Spleen (tissue), 11 donors: ENCODE data around the gene KRTAP4-9. TPM values are rescaled to one million over a fixed set of nuclear protein-coding genes. Genes with fewer than 3 reads are reported as not detected.
A peak's percentile ranks its signal among the peaks of the same experiment; 100 is the strongest.
"Not testable (repeated sequence)": the region's sequence is repeated elsewhere in the genome, so short reads cannot be mapped to it uniquely, and the experiment has no call there.

Experiments
- DNase-seq: peaks from one replicate; pipeline ENCODE4 v3.0.0-alpha.2; 2020
- H3K27ac ChIP-seq, 8 donors: fragments of 200-600 bp; sonication (generic) in 7 of 8; 1 replicate in 4 of 8; 2 replicates in 4 of 8; pipeline versions ENCODE4 v1.5.0 to v1.8.0; 2016 to 2021; ENCODE audit warnings: inconsistent platforms in 4 of 8, mild to moderate bottlenecking in 4 of 8, moderate library complexity in 1 of 8
- H3K27me3 ChIP-seq, 7 donors: fragments of 200-600 bp; sonication (generic) in 6 of 7; replicated peaks in 1 of 7; 1 replicate in 4 of 7; 2 replicates in 3 of 7; pipeline versions ENCODE4 v1.5.0 to v1.8.0; 2016 to 2021; ENCODE audit warnings: inconsistent platforms in 3 of 7, mild to moderate bottlenecking in 1 of 7
- H3K36me3 ChIP-seq, 6 donors: fragments of 200-600 bp; sonication (generic) in 5 of 6; 1 replicate in 4 of 6; 2 replicates in 2 of 6; pipeline versions ENCODE4 v1.5.0 to v1.8.0; 2016 to 2021; ENCODE audit warnings: inconsistent platforms in 2 of 6
- H3K4me1 ChIP-seq, 6 donors: fragments of 200-600 bp; sonication (generic) in 5 of 6; 1 replicate in 3 of 6; 2 replicates in 3 of 6; pipeline versions ENCODE4 v1.5.0 to v1.8.0; 2016 to 2021; ENCODE audit warnings: inconsistent platforms in 3 of 6
- H3K4me3 ChIP-seq, 8 donors: fragments of 200-600 bp; sonication (generic) in 7 of 8; 1 replicate in 4 of 8; 2 replicates in 4 of 8; pipeline versions ENCODE4 v1.5.0 to v1.8.0; 2016 to 2021; ENCODE audit warnings: inconsistent platforms in 4 of 8, mild to moderate bottlenecking in 4 of 8, moderate library complexity in 2 of 8
- H3K9me3 ChIP-seq, 8 donors: fragments of 200-600 bp; sonication (generic) in 7 of 8; 1 replicate in 4 of 8; 2 replicates in 4 of 8; pipeline versions ENCODE4 v1.5.0 to v1.8.0; 2016 to 2021; ENCODE audit warnings: inconsistent platforms in 4 of 8
- POLR2A ChIP-seq, 3 donors: fragments of 450-650 bp; IDR thresholded peaks; one replicate each; pipeline ENCODE4 v1.5.1; 2017; ENCODE audit warnings: antibody characterized with exemption in 3 of 3, mild to moderate bottlenecking in 1 of 3
- POLR2AphosphoS5 ChIP-seq, 3 donors: sonication (generic); formaldehyde crosslinking; IDR thresholded peaks; one replicate each; pipeline ENCODE4 v1.5.1; 2017; ENCODE audit warnings: antibody characterized with exemption in 3 of 3
- WGBS, 5 donors: extraction: QIAGEN DNeasy Blood & Tissue Kit in 3 of 5; methylation state at CpG; one replicate each; pipeline versions ENCODE4 v1.1.5 to v1.1.7; 2013 to 2018; 5-methylcytosine and 5-hydroxymethylcytosine counted together
- intact Hi-C: fragments of 100-400 bp; cut with DNase I; formaldehyde crosslinking; loops from one replicate; pipeline ENCODE4 v1.15.0; 2023; ENCODE audit warnings: low total_unique reads
- polyA plus RNA-seq, 3 donors: library from polyadenylated mRNA; stranded (reverse); fragments of 200-250 nt; gene quantifications; one replicate each; pipeline ENCODE4 v1.2.1, GENCODE V29; 2013
- total RNA-seq, 7 donors: library from RNA; depleted of rRNA in 3 of 7; stranded (reverse); fragments of >200 nt in 3 of 7; fragmentation: NEBNext Ultra II Directional in 4 of 7; extraction: Animal tissue kit (Norgen Biotek cat#: 25700) in 4 of 7; gene quantifications; one replicate each; pipeline versions ENCODE4 v1.1.0 to v1.2.1, GENCODE V29; 2016 to 2021
- TF ChIP-seq, protein P1 (sequence below), 11 experiments: fragments of 200-600 bp in 7 of 11; fragments of 450-650 bp in 4 of 11; sonication (generic) in 4 of 11; IDR thresholded peaks in 8 of 11; conservative IDR thresholded peaks in 3 of 11; 1 replicate in 7 of 11; 2 replicates in 4 of 11; pipeline versions ENCODE4 v1.4.0 to v1.8.0; 2016 to 2021; ENCODE audit warnings: antibody characterized with exemption in 11 of 11, inconsistent platforms in 4 of 11, mild to moderate bottlenecking in 1 of 11
- donor health status: healthy with polysubstance abuse.
- donor health status: DM: no; HTN: no; CAD: no; lungs with moderate emphysema.
- donor health status: DM: no; HTN: no; CAD: no.
- donor health status: Bipolar disorder and iron deficiency.
- donor health status: healthy.
- donor health status: DM: no; HTN: no; CAD: no.
- donor health status: DM: yes; HTN: yes; CAD: no.

Gene KRTAP4-9
- total and polyA plus RNA-seq, 10 donors: not detected

DNA sequence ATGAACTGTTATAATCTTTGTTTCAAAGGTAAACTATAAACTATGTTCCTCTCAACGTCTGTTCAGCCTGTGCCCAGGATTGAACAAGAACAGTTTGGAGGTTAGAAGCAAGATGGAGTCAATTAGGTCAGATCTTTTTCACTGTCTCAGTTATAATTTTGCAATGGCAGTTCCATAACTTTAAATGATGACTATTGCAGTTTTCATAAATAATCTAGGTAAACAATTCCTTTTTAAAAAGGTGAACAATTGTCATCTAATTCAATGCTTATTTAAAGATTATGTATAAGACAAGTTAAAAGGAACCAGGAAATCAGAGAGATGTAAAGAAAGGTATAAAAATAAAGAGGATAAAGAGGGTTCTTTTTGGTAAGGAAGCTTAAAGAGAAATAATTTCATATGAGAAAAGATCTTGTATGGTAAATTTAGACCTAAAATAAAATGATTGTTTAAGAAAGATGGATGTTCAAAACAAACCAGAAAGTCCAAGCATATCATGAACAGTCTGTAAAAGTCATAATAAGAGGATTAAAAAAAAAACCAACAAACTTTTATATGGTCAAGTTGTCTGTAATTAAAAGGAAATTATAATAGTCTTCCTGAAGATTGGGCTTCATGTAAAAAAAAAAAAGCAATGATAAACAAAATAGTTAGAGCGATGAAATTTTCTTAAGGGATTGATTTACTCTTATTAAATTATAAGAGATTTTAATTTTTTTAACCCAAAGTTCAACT, 6.1 kb downstream of the KRTAP4-9 start:
- Histone ChIP-seq H3K4me1 (peaks cover 0 to 14% (median 4%) of the 10 kb centered on the region in 6 donors), H3K9me3 (peaks cover 0 to 27% (median 16%) of the 10 kb centered on the region in 8 donors), H3K27me3 (peaks cover 0 to 11% (median 0%) of the 10 kb centered on the region in 7 donors), H3K4me3 (no peak overlapping the region), H3K27ac (no peak overlapping the region), H3K36me3 (no peaks in the 10 kb centered on the region)
- TF ChIP-seq POLR2A (IDR thresholded peaks at IDR 0.05) (no peak), POLR2AphosphoS5 (IDR thresholded peaks at IDR 0.05) (no peak)
- TF ChIP-seq, protein P1, sequence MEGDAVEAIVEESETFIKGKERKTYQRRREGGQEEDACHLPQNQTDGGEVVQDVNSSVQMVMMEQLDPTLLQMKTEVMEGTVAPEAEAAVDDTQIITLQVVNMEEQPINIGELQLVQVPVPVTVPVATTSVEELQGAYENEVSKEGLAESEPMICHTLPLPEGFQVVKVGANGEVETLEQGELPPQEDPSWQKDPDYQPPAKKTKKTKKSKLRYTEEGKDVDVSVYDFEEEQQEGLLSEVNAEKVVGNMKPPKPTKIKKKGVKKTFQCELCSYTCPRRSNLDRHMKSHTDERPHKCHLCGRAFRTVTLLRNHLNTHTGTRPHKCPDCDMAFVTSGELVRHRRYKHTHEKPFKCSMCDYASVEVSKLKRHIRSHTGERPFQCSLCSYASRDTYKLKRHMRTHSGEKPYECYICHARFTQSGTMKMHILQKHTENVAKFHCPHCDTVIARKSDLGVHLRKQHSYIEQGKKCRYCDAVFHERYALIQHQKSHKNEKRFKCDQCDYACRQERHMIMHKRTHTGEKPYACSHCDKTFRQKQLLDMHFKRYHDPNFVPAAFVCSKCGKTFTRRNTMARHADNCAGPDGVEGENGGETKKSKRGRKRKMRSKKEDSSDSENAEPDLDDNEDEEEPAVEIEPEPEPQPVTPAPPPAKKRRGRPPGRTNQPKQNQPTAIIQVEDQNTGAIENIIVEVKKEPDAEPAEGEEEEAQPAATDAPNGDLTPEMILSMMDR (IDR thresholded peaks at IDR 0.05 in 8 of 11, conservative IDR thresholded peaks at IDR 0.05 in 3 of 11): no peak
- no peak for DNase-seq
- WGBS, 5 donors: 60 to 70% (median 61%) methylated on average over 2 of the region's 2 CpGs
- intact Hi-C loops: no loop called here

DNA sequence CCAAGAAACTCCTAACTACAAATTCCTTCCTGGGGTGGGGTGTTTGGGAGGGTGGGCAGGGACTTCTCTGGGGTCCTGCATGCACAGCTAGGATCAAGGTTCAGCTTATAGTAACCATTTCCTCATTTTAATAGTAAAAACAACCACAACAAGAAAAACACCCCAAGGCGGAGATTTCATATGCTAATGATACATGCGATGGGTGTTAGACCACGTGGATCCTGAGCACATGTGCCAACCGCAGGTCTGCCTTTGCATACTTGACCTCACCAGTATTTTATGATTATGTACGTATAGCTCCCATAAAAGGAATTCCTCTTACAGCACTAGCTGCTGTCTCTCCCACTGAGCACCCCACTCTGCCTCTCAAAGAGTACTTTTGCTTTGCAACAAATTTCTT, 11.1 kb downstream of the KRTAP4-9 start:
- peaks cover 3 to 48% (median 12%) of the 10 kb centered on the region in 6 donors for H3K4me1 ChIP-seq
- H3K9me3 ChIP-seq: peaks cover 0 to 24% (median 15%) of the 10 kb centered on the region in 8 donors
- H3K27me3 ChIP-seq: peaks cover 0 to 5% (median 0%) of the 10 kb centered on the region in 7 donors
- no peak for DNase-seq
- H3K27ac ChIP-seq: peak overlapping the region in 2 of 8 donors; percentile 8 to 30
- TF ChIP-seq, protein P1 (IDR thresholded peaks at IDR 0.05 in 8 of 11, conservative IDR thresholded peaks at IDR 0.05 in 3 of 11): no peak
- no peak for TF ChIP-seq POLR2AphosphoS5 (IDR thresholded peaks at IDR 0.05)
- no peak for TF ChIP-seq POLR2A (IDR thresholded peaks at IDR 0.05)
- H3K36me3 ChIP-seq: no peaks in the 10 kb centered on the region
- H3K4me3 ChIP-seq: no peak overlapping the region
- 35 to 47% (median 41%) methylated on average over 5 of the region's 5 CpGs for WGBS, 5 donors
- intact Hi-C loops: no loop called here

DNA sequence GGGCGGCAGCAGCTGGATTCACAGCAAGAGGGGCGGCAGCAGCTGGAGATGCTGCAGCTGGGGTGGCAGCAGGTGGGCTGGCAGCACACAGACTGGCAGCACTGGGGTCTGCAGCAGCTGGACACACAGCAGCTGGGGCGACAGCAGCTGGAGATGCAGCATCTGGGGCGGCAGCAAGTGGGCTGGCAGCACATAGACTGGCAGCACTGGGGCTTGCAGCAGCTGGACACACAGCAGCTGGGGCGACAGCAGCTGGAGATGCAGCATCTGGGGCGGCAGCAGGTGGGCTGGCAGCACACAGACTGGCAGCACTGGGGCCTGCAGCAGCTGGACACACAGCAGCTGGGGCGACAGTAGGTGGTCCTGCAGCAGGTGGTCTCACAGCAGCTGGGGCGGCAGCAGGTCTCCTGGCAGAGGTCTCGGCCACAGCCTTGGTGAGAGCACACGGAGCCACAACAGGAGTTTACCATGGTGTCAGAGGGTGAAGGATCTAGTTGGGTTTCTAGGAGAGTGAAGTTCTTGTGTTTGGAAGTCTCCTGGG, 12.7 kb downstream of the KRTAP4-9 start, which contains the start of gene KRTAP4-11:
Gene KRTAP4-11, minus strand, starts transcription at position 528 of the 541 bp plus-strand sequence. Its CDS starts 58 bp downstream, at position 470.
- H3K27ac ChIP-seq, intact Hi-C loops, H3K4me3 ChIP-seq, DNase-seq, H3K27me3 ChIP-seq, H3K36me3 ChIP-seq: not testable (repeated sequence)
- WGBS, 5 donors: 64 to 86% (median 74%) methylated on average over 7 to 10 of the region's 10 CpGs
- Histone ChIP-seq H3K4me1 (peaks cover 3 to 48% (median 12%) of the 10 kb centered on the region in 6 donors), H3K9me3 (peaks cover 0 to 12% (median 8%) of the 10 kb centered on the region in 8 donors)

DNA sequence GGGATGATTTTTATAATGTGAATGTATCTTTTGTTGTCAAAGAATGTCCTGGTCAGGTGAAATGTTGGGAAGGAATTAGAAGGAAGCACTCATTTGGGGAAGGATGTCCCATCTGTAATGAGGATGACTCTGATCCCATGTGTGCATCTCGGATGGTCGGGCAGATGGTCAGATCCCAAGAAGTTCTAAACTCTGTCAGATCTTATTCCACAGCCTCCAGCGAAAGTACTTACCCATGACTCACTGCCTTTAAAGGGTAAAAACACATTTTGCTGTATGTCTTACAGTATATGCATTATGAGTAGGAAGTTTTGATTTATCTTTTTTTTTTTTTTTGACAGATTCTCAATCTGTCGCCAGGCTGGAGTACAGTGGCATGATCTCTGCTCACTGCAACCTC, 13.5 kb downstream of the KRTAP4-9 start:
- intact Hi-C loops: no loop called here
- Histone ChIP-seq H3K4me3 (no peak overlapping the region), H3K36me3 (no peaks in the 10 kb centered on the region), H3K9me3 (peaks cover 0 to 6% (median under 1%) of the 10 kb centered on the region in 8 donors), H3K27me3 (peaks cover 0 to 5% (median 0%) of the 10 kb centered on the region in 7 donors), H3K4me1 (peaks cover 3 to 56% (median 15%) of the 10 kb centered on the region in 6 donors), H3K27ac (no peak overlapping the region)
- no peak for DNase-seq
- no peak for TF ChIP-seq POLR2A (IDR thresholded peaks at IDR 0.05)
- TF ChIP-seq POLR2AphosphoS5 (IDR thresholded peaks at IDR 0.05): no peak
- TF ChIP-seq, protein P1 (IDR thresholded peaks at IDR 0.05 in 8 of 11, conservative IDR thresholded peaks at IDR 0.05 in 3 of 11): no peak
- WGBS, 5 donors: 83 to 93% (median 91%) methylated on average over 4 of the region's 4 CpGs
